ENCODE data around the gene ATXN7L1.

Gene ATXN7L1

GRCh38 chr7:105665684-105666083, 210.7 kb downstream of the ATXN7L1 start:
- no peak for DNase-seq
- Histone ChIP-seq H3K36me3 (replicated peaks) (no peaks in the 10 kb centered on the region), H3K27ac (no peak overlapping the region), H3K27me3 (replicated peaks) (no peaks in the 10 kb centered on the region), H3K4me3 (ENCODE audit: low read depth, low read length) (no peak overlapping the region)
- no peak for TF ChIP-seq CTCF (IDR thresholded peaks at IDR 0.05; ENCODE audit: low read depth, low read length, missing control alignments)
- in situ Hi-C loops (cut with HindIII; ENCODE audit: low pct_ligation_motif_present, low sequenced_read_pairs): no loop called here

GRCh38 chr7:105664816-105665525, 211.4 kb downstream of the ATXN7L1 start:
- no peak overlapping the region for H3K4me3 ChIP-seq (ENCODE audit: low read depth, low read length)
- in situ Hi-C loops (cut with HindIII; ENCODE audit: low pct_ligation_motif_present, low sequenced_read_pairs): no loop called here
- no peaks in the 10 kb centered on the region for H3K27me3 ChIP-seq (replicated peaks)
- no peaks in the 10 kb centered on the region for H3K36me3 ChIP-seq (replicated peaks)
- peak; percentile 68 for DNase-seq
- no peak for TF ChIP-seq CTCF (IDR thresholded peaks at IDR 0.05; ENCODE audit: low read depth, low read length, missing control alignments)
- H3K27ac ChIP-seq: no peak overlapping the region

GRCh38 chr7:105662998-105663397, 213.4 kb downstream of the ATXN7L1 start:
- H3K4me3 ChIP-seq (ENCODE audit: low read depth, low read length): no peak overlapping the region
- H3K27me3 ChIP-seq (replicated peaks): no peaks in the 10 kb centered on the region
- no peak for DNase-seq
- in situ Hi-C loops (cut with HindIII; ENCODE audit: low pct_ligation_motif_present, low sequenced_read_pairs): no loop called here
- H3K36me3 ChIP-seq (replicated peaks): no peaks in the 10 kb centered on the region
- H3K27ac ChIP-seq: no peak overlapping the region
- no peak for TF ChIP-seq CTCF (IDR thresholded peaks at IDR 0.05; ENCODE audit: low read depth, low read length, missing control alignments)

DNA sequence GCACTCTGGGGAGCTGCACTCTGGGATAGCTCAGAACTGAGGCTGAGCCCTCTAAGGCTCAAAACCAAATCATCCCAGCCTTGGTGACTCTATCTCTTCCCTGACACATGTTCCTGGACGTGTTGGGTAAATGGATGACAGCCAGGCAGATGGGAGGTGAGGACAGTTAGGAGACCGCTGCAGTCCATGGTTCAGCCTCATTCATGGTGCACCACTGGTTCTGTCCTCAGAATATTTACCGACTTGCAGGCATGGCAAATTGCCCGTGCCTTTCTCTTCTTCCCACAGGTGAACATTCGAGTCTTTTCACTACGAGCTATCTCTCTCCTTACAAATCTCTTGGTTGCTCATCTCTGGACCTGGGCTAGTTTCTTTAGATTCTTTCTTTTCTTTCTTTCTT, 214.8 kb downstream of the ATXN7L1 start:
- in situ Hi-C loops (cut with HindIII; ENCODE audit: low pct_ligation_motif_present, low sequenced_read_pairs): no loop called here
- no peak for TF ChIP-seq CTCF (IDR thresholded peaks at IDR 0.05; ENCODE audit: low read depth, low read length, missing control alignments)
- no peak for DNase-seq
- Histone ChIP-seq H3K27ac (no peak overlapping the region), H3K4me3 (ENCODE audit: low read depth, low read length) (no peak overlapping the region), H3K27me3 (replicated peaks) (no peaks in the 10 kb centered on the region), H3K36me3 (replicated peaks) (no peaks in the 10 kb centered on the region)

GRCh38 chr7:105656922-105657521, 219.4 kb downstream of the ATXN7L1 start:
- in situ Hi-C loops (cut with HindIII; ENCODE audit: low pct_ligation_motif_present, low sequenced_read_pairs): no loop called here
- DNase-seq: no peak
- TF ChIP-seq CTCF (IDR thresholded peaks at IDR 0.05; ENCODE audit: low read depth, low read length, missing control alignments): peak; percentile 79
- no peak overlapping the region for H3K27ac ChIP-seq
- no peak overlapping the region for H3K4me3 ChIP-seq (ENCODE audit: low read depth, low read length)
- no peaks in the 10 kb centered on the region for H3K27me3 ChIP-seq (replicated peaks)
- no peaks in the 10 kb centered on the region for H3K36me3 ChIP-seq (replicated peaks)
